Osteocyte (in vitro differentiated cells): ENCODE data around the gene SLC39A11. TPM values are rescaled to one million over a fixed set of nuclear protein-coding genes. Genes with fewer than 3 reads are reported as not detected.

Experiments used
- DNase-seq: peaks from one replicate; pipeline ENCODE4 v3.0.0; 2021; ENCODE audit warnings: mixed read lengths; ENCODE audit not compliant: unreplicated experiment; ENCODE audit errors: extremely low spot score
- H3K27ac Mint-ChIP-seq: one replicate; pipeline ENCODE4 v1.8.0; 2021; ENCODE audit warnings: mild to moderate bottlenecking, mixed read lengths; ENCODE audit not compliant: unreplicated experiment
- H3K27me3 Mint-ChIP-seq: one replicate; pipeline ENCODE4 v1.8.0; 2021; ENCODE audit warnings: mixed read lengths; ENCODE audit not compliant: unreplicated experiment
- H3K36me3 Mint-ChIP-seq: one replicate; pipeline ENCODE4 v1.8.0; 2021; ENCODE audit warnings: mixed read lengths; ENCODE audit not compliant: unreplicated experiment
- H3K4me1 Mint-ChIP-seq: one replicate; pipeline ENCODE4 v1.8.0; 2021; ENCODE audit warnings: mixed read lengths; ENCODE audit not compliant: unreplicated experiment
- H3K4me3 Mint-ChIP-seq: one replicate; pipeline ENCODE4 v1.8.0; 2021; ENCODE audit warnings: mild to moderate bottlenecking, moderate library complexity, mixed read lengths; ENCODE audit not compliant: unreplicated experiment
- H3K9me3 Mint-ChIP-seq: one replicate; pipeline ENCODE4 v1.8.0; 2021; ENCODE audit warnings: mixed read lengths; ENCODE audit not compliant: unreplicated experiment
- total RNA-seq: library from RNA; stranded (reverse); gene quantifications from 2 replicates; pipeline ENCODE4 v1.2.1, GENCODE V29; 2021
- TF ChIP-seq, protein P1 (sequence below): fragments of 200-600 bp; sonication (generic); IDR thresholded peaks from 2 replicates; pipeline ENCODE4 v1.5.0; 2021; ENCODE audit warnings: antibody characterized with exemption, mild to moderate bottlenecking, moderate library complexity

The SLC39A11 gene
- total RNA-seq, 1 donor from 2014 or later = 50.2 TPM

DNA sequence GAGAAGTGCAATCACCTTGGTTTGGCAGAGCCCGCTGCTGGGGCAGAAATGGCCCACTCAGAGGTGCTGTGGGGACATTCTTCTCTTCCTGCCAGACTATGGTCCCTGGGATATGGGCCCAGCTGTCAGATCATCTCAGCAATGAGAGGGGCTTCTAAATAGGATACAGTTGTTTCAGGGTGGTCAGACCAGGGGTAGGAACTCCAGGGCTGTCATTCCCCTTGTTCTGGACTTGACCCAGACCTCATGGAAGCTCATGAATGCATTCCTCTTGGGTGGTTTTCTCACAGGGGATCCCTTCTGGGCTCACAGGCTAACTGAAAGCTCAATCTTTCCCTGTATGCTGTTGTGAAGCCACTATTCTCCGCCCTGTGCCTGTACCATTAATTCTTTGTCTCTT lies 347.2 kb downstream of the SLC39A11 start:
- peaks cover 5% of the 10 kb centered on the region for H3K4me1 Mint-ChIP-seq
- DNase-seq = no peak
- peaks cover 1% of the 10 kb centered on the region for H3K36me3 Mint-ChIP-seq
- no peak overlapping the region for H3K27ac Mint-ChIP-seq
- no peak overlapping the region for H3K4me3 Mint-ChIP-seq
- no peaks in the 10 kb centered on the region for H3K27me3 Mint-ChIP-seq
- TF ChIP-seq, protein P1, sequence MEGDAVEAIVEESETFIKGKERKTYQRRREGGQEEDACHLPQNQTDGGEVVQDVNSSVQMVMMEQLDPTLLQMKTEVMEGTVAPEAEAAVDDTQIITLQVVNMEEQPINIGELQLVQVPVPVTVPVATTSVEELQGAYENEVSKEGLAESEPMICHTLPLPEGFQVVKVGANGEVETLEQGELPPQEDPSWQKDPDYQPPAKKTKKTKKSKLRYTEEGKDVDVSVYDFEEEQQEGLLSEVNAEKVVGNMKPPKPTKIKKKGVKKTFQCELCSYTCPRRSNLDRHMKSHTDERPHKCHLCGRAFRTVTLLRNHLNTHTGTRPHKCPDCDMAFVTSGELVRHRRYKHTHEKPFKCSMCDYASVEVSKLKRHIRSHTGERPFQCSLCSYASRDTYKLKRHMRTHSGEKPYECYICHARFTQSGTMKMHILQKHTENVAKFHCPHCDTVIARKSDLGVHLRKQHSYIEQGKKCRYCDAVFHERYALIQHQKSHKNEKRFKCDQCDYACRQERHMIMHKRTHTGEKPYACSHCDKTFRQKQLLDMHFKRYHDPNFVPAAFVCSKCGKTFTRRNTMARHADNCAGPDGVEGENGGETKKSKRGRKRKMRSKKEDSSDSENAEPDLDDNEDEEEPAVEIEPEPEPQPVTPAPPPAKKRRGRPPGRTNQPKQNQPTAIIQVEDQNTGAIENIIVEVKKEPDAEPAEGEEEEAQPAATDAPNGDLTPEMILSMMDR = no peak
- no peaks in the 10 kb centered on the region for H3K9me3 Mint-ChIP-seq

DNA sequence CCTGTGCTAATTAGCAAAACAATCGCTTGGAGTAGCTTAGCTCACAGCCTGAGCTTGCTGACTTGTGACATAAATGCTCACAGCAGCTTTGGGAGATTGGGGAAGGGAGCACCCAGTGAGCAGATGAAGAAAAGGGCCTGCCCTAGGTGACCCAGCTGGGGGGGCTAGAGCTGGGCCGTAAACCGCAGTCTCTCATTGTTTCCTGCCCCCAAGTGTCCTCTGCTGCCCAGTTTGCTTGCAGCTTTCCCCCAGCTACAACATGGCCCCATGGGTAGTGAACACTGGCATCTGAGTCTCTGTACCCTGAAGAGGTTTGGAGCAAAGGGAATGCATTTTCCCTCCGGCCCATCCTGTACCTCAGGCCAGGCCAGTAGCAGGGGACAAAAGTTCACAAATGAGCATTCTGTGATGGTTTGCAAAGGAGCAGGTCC lies 349.4 kb downstream of the SLC39A11 start:
- DNase-seq = no peak
- Mint-ChIP-seq H3K4me1 (peaks cover 5% of the 10 kb centered on the region), H3K9me3 (no peaks in the 10 kb centered on the region), H3K4me3 (no peak overlapping the region), H3K27me3 (no peaks in the 10 kb centered on the region), H3K27ac (no peak overlapping the region), H3K36me3 (peaks cover 5% of the 10 kb centered on the region)
- TF ChIP-seq, protein P1 = no peak

DNA sequence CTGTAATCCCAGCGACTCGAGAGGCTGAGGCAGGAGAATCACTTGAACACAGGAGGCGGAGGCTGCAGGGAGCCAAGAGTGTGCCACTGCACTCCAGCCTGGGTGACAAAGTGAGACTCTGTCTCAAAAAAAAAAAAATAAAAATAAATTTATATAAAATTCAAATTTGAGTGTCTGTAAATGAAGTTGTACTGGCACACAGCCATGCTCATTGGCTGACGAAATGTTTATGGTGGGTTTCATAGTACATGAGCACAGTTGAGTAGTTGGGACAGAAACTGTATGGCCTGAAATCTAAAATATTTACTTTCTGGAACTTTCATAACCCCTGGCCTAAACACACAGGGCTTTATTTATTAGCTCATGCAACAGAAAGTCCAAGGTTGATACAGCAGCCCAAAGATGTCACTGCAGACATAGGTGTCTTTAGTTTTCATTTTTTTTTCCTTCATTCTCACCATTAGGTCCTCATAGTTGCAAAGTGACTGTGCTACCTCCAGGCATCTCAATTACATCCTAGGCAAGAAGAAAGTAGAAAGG lies 355.3 kb downstream of the SLC39A11 start:
- DNase-seq = no peak
- Mint-ChIP-seq H3K9me3 (no peaks in the 10 kb centered on the region), H3K27me3 (no peaks in the 10 kb centered on the region), H3K36me3 (peaks cover 16% of the 10 kb centered on the region), H3K4me1 (peaks cover 23% of the 10 kb centered on the region), H3K4me3 (no peak overlapping the region), H3K27ac (no peak overlapping the region)
- TF ChIP-seq, protein P1 = no peak

DNA sequence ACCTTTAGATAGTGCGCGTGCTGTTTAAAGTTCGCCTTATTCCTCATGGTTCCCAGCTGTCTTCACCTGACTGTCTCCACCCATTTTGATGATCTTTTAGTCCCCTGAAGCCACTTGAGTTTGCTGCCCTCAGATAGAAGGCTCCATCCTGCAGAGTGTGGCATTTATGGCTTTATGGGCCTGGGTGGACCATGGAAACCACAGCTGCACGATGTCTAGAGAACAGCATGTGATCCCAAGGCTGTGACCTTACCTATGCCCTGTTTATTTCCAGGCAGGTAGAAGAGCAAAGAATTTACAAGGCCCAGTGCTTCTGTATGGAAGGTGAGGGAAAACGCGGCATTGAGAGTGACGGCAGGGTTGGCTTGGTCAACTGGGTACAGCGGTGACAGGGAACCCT lies 356.9 kb downstream of the SLC39A11 start:
- Mint-ChIP-seq H3K4me3 (no peak overlapping the region), H3K36me3 (peaks cover 16% of the 10 kb centered on the region), H3K27me3 (no peaks in the 10 kb centered on the region), H3K27ac (no peak overlapping the region), H3K4me1 (peaks cover 23% of the 10 kb centered on the region), H3K9me3 (no peaks in the 10 kb centered on the region)
- TF ChIP-seq, protein P1 = no peak
- no peak for DNase-seq

DNA sequence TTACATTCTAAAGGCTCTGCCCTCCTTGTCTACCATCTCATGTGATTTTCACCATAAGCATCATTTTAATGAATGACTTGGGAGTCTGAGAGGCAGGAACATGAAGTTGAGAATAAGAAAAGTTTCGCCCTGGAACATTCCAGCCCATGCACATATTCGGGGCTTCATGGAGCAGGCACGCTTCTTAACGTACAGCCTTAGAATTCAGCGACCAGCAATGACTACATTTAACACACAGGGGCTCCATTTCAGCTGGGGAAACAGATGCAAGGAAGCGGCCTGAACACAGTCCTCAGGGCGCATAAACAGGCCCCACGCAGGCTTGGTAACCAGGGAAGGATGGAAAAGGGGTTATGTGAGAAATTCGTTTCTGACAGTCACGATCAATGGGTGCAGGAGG lies 357.4 kb downstream of the SLC39A11 start:
- TF ChIP-seq, protein P1 = no peak
- H3K4me3 Mint-ChIP-seq = no peak overlapping the region
- H3K27ac Mint-ChIP-seq = no peak overlapping the region
- H3K27me3 Mint-ChIP-seq = no peaks in the 10 kb centered on the region
- H3K4me1 Mint-ChIP-seq = peaks cover 23% of the 10 kb centered on the region
- DNase-seq = no peak
- peaks cover 16% of the 10 kb centered on the region for H3K36me3 Mint-ChIP-seq
- H3K9me3 Mint-ChIP-seq = no peaks in the 10 kb centered on the region
